NT2/D1 (cell line): ENCODE results near the gene IL20RA.
"Not testable (repeated sequence)": the region's sequence is repeated elsewhere in the genome, so short reads cannot be mapped to it uniquely, and the experiment has no call there.

ENCODE experiments used
- DNase-seq: peaks from one replicate; pipeline ENCODE4 v3.0.0-alpha.2; 2011; ENCODE audit warnings: low read depth, low spot score
- H3K27me3 ChIP-seq: 2 replicates; pipeline ENCODE4 v1.6.0; 2011; ENCODE audit warnings: mild to moderate bottlenecking; ENCODE audit not compliant: insufficient read length, insufficient read depth
- H3K36me3 ChIP-seq: 2 replicates; pipeline ENCODE4 v1.6.1; 2011; ENCODE audit warnings: mild to moderate bottlenecking, low read length, mixed read lengths; ENCODE audit not compliant: insufficient read depth, insufficient read length
- H3K4me1 ChIP-seq: 2 replicates; pipeline ENCODE4 v1.5.1; 2011; ENCODE audit not compliant: insufficient read depth, insufficient read length
- H3K4me3 ChIP-seq: 2 replicates; pipeline ENCODE4 v1.5.1; 2011; ENCODE audit warnings: low read depth; ENCODE audit not compliant: insufficient read length
- H3K9ac ChIP-seq: 2 replicates; pipeline ENCODE4 v1.6.0; 2011; ENCODE audit warnings: low read depth; ENCODE audit not compliant: insufficient read length
- H3K9me3 ChIP-seq: 2 replicates; pipeline ENCODE4 v1.5.1; 2011; ENCODE audit warnings: mild to moderate bottlenecking, low read length; ENCODE audit not compliant: insufficient read depth
- SUZ12 ChIP-seq: IDR thresholded peaks from 2 replicates; pipeline ENCODE4 v1.6.1; 2011; ENCODE audit not compliant: insufficient read length, insufficient read depth; ENCODE audit errors: extremely low read depth
- YY1 ChIP-seq: IDR thresholded peaks from 2 replicates; pipeline ENCODE4 v1.6.1; 2011; ENCODE audit not compliant: insufficient read length, insufficient read depth
- ZNF274 ChIP-seq: IDR thresholded peaks from 2 replicates; pipeline ENCODE4 v1.6.1; 2011; ENCODE audit warnings: mild to moderate bottlenecking, low read depth, low read length

Gene IL20RA

DNA sequence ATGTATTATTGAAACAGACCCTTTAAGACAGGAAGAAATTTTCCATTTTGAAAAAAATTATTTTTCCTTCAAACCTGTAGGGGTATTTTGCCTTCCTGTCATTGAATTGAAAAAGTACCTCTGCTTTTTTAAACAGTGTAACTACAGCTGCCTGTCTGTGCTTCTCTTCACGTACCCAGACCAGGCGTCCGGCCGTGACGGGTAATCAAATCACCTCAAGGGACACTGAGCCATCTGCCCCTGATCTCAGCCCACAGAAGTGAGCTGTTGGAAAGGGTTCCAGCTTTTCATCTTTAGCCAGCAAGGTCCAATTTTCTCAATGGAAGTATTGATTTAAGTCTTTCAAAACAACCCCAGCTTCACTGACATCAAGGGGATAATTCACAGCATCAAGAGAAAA, 64.7 kb downstream of the IL20RA start:
- Histone ChIP-seq H3K9ac (no peak overlapping the region), H3K36me3 (no peaks in the 10 kb centered on the region), H3K9me3 (no peaks in the 10 kb centered on the region), H3K27me3 (no peaks in the 10 kb centered on the region), H3K4me3 (no peak overlapping the region), H3K4me1 (no peaks in the 10 kb centered on the region)
- DNase-seq = no peak
- TF ChIP-seq YY1 (no peak), ZNF274 (no peak), SUZ12 (no peak)

DNA sequence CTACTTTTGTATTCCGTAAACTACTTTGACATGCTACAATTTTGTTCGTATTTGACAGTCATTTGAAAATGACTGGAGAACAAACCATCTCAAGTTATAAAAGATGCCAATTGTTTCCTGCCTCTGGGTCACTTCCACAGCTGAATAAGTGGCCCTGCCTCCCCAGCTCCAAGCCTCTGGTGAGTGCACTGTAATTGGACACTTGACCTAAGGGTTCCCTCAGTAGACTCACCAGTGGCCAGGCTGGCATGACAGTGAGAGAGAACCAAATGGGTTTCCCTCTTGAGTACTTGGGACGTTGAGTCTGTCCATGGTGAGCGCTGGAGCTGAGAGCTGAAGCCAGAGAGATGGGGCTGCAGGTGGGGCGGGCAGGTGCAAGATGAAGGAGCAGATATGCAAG, 65.6 kb downstream of the IL20RA start:
- Histone ChIP-seq H3K36me3 (no peaks in the 10 kb centered on the region), H3K9ac (no peak overlapping the region), H3K9me3 (no peaks in the 10 kb centered on the region), H3K4me3 (no peak overlapping the region), H3K27me3 (no peaks in the 10 kb centered on the region), H3K4me1 (no peaks in the 10 kb centered on the region)
- TF ChIP-seq YY1 (no peak), SUZ12 (no peak), ZNF274 (no peak)
- DNase-seq = no peak

DNA sequence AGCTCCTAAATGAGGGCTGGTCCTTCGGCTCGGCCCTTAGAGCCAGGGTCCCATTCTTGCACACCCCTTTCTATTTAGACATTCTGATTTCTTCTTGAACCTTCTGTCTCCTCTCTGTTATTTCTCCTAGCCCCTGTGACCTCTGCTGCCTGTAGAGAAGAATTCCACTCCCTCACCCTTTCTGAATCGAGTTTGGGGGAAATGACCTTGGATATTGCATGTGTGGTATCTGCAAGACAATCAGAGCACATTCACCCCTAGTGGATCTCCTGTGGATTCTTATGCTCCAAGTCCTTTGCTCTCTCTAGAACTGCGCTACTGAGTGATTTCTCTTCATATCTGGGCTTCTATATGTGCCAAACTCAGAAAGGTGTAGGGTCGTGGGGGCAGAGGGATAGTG, 67.7 kb downstream of the IL20RA start:
- Histone ChIP-seq H3K4me3 (no peak overlapping the region), H3K9ac (no peak overlapping the region), H3K9me3 (no peaks in the 10 kb centered on the region), H3K27me3 (no peaks in the 10 kb centered on the region), H3K4me1 (no peaks in the 10 kb centered on the region), H3K36me3 (no peaks in the 10 kb centered on the region)
- no peak for DNase-seq
- TF ChIP-seq SUZ12 (no peak), YY1 (no peak), ZNF274 (no peak)

- H3K9me3 ChIP-seq = no peaks in the 10 kb centered on the region
- TF ChIP-seq SUZ12 (no peak), ZNF274 (no peak), YY1 (no peak)
- no peak for DNase-seq
- no peaks in the 10 kb centered on the region for H3K36me3 ChIP-seq
- H3K4me3 ChIP-seq = no peak overlapping the region
- H3K27me3 ChIP-seq = no peaks in the 10 kb centered on the region
- H3K9ac ChIP-seq = no peak overlapping the region
- H3K4me1 ChIP-seq = no peaks in the 10 kb centered on the region
These were observed 69.6 kb downstream of the IL20RA start for GRCh38 chr6:136975089-136975715.

- H3K9me3 ChIP-seq, H3K4me1 ChIP-seq, H3K36me3 ChIP-seq, H3K27me3 ChIP-seq, H3K4me3 ChIP-seq, H3K9ac ChIP-seq, DNase-seq: not testable (repeated sequence)
These were observed 71.0 kb downstream of the IL20RA start for GRCh38 chr6:136973781-136974180.

DNA sequence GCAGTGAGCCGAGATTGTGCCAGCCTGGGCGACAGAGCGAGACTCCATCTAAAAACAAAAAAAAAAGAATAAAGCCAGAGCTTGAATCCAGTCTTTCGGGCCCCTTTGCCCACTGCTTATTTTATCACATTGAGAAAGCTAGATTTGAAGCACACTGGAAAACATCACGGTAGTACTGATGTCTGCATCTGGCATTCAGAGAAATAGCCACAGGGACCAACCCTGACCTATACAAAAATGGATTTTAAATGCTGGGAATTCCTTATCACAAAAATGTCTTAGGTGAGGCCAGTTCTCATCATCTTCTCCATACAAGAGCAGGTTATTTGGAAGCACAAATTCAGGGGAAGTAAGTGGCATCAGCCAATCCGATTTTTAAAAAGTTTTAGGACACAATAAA, 73.2 kb downstream of the IL20RA start:
- H3K4me3 ChIP-seq = no peak overlapping the region
- H3K36me3 ChIP-seq = no peaks in the 10 kb centered on the region
- DNase-seq = no peak
- H3K27me3 ChIP-seq = no peaks in the 10 kb centered on the region
- H3K9ac ChIP-seq = no peak overlapping the region
- TF ChIP-seq ZNF274 (no peak), YY1 (no peak), SUZ12 (no peak)
- H3K4me1 ChIP-seq = no peaks in the 10 kb centered on the region
- H3K9me3 ChIP-seq = no peaks in the 10 kb centered on the region

DNA sequence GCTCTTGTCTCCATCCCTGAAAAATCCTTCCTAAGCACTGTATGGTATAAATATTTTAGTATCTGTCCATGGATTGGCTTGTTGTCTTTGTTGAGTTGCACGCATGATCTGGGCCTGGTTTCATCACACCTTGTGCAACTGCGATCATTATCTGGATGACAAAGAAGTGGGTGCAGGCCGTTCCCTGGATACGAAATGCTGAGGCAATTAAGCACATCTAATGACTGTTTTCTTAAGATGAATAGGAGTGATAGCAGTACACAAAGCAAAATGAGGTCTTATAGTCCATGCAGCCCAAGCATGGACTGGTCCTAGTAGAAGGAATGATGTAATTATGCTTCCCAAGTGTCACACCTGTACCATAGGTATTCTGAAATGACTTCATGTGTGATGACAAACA, 74.8 kb downstream of the IL20RA start:
- no peak for DNase-seq
- Histone ChIP-seq H3K9ac (no peak overlapping the region), H3K4me3 (no peak overlapping the region), H3K4me1 (no peaks in the 10 kb centered on the region), H3K9me3 (no peaks in the 10 kb centered on the region), H3K27me3 (no peaks in the 10 kb centered on the region), H3K36me3 (no peaks in the 10 kb centered on the region)
- no peak for TF ChIP-seq SUZ12
- no peak for TF ChIP-seq ZNF274
- TF ChIP-seq YY1 = no peak

DNA sequence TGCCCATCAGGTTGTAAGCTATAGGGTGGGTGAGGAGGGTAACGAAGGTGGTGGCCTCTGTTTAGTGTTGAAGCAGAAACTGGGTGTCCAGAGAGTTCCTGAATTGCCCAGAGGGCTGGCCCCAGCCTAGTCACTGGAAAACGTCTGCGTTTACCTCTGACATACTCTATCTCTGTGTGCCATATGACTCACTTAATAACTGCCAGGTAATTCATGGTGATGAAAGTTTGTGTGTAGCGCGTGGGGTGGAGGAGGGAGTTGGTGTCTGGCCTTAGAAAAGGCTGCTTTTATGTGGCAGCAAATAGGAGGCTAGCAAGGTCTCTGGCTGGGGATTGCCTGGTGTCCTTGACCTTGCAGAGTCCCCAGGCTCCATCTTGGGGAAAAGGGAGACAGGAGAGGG, 75.3 kb downstream of the IL20RA start:
- H3K9me3 ChIP-seq = no peaks in the 10 kb centered on the region
- no peak for DNase-seq
- TF ChIP-seq ZNF274 = no peak
- no peak for TF ChIP-seq YY1
- no peak for TF ChIP-seq SUZ12
- H3K4me3 ChIP-seq = no peak overlapping the region
- H3K36me3 ChIP-seq = no peaks in the 10 kb centered on the region
- H3K27me3 ChIP-seq = no peaks in the 10 kb centered on the region
- no peaks in the 10 kb centered on the region for H3K4me1 ChIP-seq
- H3K9ac ChIP-seq = no peak overlapping the region
